ENCODE measurements around the gene KRTAP20-1.

GRCh38 chr21:30625449-30626165, 9.4 kb downstream of the KRTAP20-1 start:
- TF ChIP-seq POLR2A (IDR thresholded peaks at IDR 0.05; ENCODE audit: low read depth) (no peak), POLR2AphosphoS5 (IDR thresholded peaks at IDR 0.05) (no peak), EP300 (IDR thresholded peaks at IDR 0.05) (no peak)
